ENCODE data around the gene RIC1.
"Not testable (repeated sequence)": the region's sequence is repeated elsewhere in the genome, so short reads cannot be mapped to it uniquely, and the experiment has no call there.

RIC1 gene

GRCh38 chr9:5735072-5735471 is 106.2 kb downstream of the RIC1 start:
- no peak for FAIRE-seq

- no peak for FAIRE-seq
These were observed 107.8 kb downstream of the RIC1 start for GRCh38 chr9:5736563-5737346.

GRCh38 chr9:5743109-5743508 is 114.2 kb downstream of the RIC1 start:
- FAIRE-seq: no peak

GRCh38 chr9:5748438-5748837 is 119.5 kb downstream of the RIC1 start:
- no peak for FAIRE-seq

GRCh38 chr9:5749306-5749705 is 120.4 kb downstream of the RIC1 start:
- FAIRE-seq: no peak

DNA sequence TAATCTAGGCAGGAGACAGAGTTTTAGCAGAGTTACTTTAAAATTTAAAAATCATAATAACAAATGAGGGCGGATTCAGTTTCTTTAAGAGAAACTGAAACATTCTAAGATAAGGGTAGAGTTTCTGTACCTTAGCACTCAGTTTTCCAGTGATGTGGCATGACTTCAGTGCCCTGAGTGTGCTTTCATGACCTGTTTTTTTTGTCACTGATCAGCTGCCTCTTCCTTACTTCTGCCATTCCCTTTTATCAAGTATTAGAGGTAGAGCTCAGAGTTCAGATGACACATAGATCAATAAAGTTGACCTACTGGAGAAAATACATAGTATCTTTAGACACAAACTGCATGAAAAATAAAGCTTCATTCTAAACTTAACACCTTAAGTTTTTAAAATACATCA is 121.7 kb downstream of the RIC1 start:
- FAIRE-seq: no peak

- FAIRE-seq: no peak
These were observed 127.7 kb downstream of the RIC1 start for GRCh38 chr9:5756633-5757032.

DNA sequence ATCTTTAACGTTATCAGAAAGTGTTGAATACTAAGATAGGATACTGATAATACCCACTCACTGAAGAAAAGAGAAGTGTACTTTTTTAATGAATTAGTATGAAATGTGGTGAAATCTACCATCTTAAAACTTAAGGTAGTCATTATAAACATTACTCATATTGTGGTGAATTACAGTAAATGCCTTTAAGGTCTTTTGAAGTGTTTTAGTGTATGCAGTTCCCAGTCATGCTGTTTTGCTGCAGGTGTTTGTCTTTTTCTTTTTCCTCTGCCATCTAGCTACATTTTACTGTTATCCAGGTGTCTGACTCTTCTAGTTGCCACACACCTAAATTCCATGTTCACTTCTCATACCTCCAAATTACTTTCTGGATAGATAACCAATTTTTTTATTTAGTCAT is 131.4 kb downstream of the RIC1 start:
- no peak for FAIRE-seq

DNA sequence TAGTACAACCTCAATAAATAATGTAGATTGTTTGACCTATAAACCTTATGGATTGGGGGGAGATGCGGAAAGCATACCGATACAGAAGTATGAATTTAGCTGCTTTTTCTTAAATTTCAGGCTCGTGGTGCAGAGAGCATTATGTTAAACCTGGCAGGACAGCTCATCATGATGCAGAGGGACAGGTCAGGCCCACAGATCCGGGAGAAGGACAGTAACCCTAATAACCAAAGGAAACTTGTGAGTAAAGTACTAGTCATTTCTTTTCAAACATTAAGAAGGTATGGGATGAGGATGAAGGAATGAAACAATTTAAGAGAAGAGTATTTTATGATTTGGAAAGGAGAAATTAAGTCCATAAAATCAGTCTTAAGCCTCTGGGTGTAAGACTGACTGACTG is 133.5 kb downstream of the RIC1 start:
- FAIRE-seq: no peak

DNA sequence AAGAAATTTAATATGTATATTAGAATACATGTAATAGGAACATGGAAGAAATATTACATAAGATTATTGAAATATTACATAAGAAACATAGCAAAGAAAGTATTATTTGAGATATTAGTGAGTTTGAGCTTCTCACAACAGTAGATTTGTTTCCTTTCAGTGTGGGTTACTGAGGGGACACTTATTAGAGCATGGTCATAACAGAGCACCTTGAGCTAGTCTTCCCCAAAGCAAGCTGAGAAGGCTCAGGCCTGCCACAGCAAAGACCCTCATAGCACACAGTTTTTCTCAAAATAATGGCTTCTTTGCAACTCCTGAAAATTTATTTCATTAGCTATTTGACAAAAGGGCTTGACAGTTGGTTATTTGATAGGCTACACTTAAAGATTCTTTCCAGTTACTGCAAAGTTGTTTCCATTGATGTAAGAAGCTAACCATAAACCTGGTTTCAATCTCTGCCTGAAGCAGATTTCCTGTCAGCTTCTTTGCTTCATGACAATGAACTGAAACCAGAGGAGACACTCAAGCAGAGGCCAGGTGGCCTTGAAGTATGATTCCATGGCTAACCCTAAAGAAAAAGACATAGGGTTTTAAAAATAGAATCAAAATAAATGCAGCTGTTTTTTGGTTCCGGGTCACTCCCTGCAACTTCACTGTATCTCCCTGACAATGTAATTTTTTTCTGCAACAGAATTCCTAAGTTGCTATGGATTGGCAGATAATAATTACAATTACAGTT is 135.4 kb downstream of the RIC1 start:
- no peak for FAIRE-seq

- no peak for FAIRE-seq
These were observed 139.3 kb downstream of the RIC1 start for GRCh38 chr9:5767968-5768932.

GRCh38 chr9:5773324-5773999 is 144.6 kb downstream of the RIC1 start:
- no peak for FAIRE-seq

DNA sequence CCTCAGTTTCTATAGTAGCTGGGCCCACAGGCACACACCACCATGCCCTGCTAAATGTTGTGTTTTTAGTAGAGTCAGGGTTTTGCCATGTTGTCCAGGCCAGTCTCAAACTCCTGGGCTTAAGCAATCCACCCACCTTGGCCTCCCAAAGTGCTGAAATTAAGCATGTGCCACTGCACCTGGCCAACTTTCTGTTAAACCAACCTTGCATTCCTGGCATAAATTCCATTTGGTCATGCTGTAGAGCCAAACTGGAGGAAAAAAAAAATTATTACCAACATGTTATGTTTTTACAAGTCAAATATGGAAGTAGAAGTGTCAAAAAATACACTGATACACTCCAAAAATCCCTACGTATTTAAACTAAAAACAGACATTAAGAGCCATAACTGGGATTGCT is 149.9 kb downstream of the RIC1 start:
- FAIRE-seq: no peak

GRCh38 chr9:5779705-5780218 is 150.9 kb downstream of the RIC1 start:
- FAIRE-seq: not testable (repeated sequence)

- FAIRE-seq: not testable (repeated sequence)
These were observed 154.5 kb downstream of the RIC1 start for GRCh38 chr9:5783420-5783819.

DNA sequence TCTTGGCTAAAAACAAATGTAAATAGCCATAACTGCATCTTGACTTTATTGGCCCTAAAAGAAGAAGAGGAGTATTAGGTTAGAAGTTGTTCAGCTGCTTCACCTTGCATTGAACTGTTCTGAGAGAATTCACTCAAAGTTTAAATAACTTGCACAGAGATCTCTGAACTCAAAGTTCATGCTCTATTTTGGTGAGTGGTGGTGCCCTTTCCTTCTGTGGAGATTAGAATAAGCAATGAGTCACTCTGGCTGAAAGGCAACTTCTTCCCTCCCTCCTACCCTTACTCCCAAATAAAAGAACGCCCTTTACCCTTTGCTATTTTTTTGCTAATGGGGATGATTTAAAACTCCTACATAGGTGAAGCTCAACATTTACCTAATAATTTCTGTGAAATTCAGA is 155.1 kb downstream of the RIC1 start:
- FAIRE-seq: no peak

DNA sequence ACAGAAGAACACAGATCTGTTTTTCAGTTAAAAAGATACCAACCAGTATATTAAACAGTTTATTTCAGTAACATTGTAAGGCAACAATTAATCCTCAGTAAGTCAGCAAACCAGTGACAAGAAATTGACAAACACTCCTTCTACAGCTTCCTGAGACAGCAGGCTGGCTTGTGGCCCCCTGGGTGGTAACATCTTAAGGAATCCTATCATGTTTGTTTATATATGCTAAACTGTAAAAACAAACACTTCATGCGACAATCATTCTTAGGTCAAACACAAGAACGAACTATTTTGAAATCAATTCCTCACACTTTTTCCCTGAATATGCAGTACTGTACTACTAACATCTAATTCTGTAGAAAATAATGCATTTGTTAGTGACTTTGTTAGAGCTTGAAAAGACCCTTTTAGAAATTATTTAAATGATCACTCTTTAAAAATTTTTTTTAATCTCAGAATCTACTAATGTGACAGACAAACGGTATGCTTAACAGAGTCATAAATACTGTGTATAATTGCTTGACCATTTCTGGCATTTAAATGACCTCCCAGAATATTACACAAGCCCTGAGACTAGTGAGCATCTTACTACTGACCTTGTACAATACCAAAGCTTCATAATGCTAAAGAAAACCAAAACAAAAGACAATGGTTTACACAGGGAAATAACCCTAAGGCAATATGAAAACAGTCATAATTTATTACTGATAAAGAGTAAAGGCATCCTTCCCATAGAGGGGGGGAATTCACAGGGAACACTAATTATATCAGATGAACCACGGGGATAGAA is 155.8 kb downstream of the RIC1 start:
- FAIRE-seq: no peak

DNA sequence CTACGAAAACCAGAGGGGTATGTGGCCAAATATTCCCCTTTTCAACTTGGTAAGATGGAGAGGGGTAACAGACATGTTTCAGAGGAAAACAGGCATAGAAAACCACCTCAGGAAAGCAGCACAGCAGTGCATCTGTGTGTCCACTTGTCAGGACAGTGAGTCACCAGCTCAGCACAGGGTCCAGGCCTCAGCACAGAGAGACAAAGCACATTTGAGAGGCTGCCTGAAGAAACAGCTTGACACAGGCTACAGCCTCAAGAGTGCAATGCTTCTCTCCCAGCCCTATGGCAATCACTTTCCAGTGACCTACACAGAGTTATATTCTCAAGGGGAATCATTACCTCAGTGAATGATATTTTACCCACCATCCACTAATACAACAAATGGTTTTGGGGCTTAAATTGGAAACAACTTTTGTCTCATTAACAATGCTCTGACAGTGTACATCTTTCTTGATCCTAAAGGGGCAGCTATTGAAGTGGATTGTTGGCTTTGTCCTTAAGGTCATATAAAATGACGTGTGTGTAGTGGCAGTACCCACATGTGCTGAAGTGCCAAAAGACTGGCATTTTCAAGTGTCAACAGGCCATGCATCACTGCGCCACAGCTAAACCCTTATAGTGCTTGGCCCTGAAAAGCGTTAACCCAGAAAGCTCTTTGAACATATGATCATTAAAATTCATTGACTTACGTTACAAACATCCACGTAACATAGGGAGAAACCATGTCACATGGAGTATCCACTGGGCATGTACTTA is 157.6 kb downstream of the RIC1 start:
- FAIRE-seq: no peak

GRCh38 chr9:5787220-5787619 is 158.3 kb downstream of the RIC1 start:
- no peak for FAIRE-seq

DNA sequence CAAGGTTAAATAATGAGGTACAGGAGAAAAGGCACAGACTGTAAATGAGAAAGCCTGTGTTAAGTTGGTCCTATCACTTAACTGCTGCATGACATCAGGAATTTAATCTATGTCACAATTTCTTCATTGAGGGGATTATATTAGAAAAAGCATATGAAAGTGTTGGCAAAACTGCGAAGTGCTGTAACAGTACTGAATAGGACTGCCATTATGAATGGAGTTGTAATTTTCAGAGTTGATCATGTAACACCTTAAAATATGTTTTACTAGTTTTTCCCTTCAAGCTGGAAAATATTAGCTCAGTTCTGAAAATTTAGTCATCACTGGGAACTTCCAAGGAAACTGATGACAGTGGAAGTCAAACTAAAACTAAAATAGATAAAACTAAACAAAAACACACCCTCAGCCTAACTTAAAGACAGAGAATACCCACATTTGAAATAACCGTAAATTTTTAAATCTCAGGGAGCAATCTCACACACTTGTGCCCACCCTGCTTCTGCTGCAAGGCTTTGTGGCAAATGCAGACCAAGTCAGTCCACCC is 158.9 kb downstream of the RIC1 start:
- no peak for FAIRE-seq

DNA sequence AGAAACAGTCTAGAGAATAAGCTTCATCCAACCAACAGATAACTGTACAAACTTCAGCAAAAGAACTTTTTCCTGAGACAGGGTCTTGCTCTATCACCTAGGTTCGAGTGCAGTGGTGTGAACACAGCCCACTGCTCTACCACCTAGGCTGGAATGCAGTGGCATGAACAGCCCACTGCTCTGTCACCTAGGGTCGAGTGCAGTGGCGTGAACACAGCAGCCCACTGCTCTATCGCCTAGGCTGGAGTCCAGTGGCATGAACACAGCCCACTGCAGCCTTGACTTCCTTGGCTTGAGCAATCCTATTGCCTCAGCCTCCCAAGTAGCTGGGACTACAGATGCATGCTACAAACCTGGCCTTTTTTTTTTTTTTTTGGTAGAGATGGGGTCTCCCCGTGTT is 160.6 kb downstream of the RIC1 start:
- no peak for FAIRE-seq
